A549 (cell line): ENCODE measurements around the gene INPP4B.

Experiments used
- CTCF ChIP-seq: fragments of >200 bp; sonication (Bioruptor Twin); formaldehyde crosslinking; IDR thresholded peaks from 3 replicates; pipeline ENCODE4 v1.5.1; 2016
- POLR2A ChIP-seq: IDR thresholded peaks from 2 replicates; pipeline ENCODE4 v1.6.1; 2012; ENCODE audit warnings: mild to moderate bottlenecking, low read length
- RAD21 ChIP-seq, 2 experiments: fragments of >200 bp in 1 of 2; sonication (Bioruptor Twin) in 1 of 2; formaldehyde crosslinking in 1 of 2; IDR thresholded peaks in 1 of 2; conservative IDR thresholded peaks in 1 of 2; 2 replicates in 1 of 2; 3 replicates in 1 of 2; pipeline ENCODE4 v1.6.1; 2012 to 2018; ENCODE audit warnings: inconsistent platforms in 1 of 2

- TF ChIP-seq POLR2A (no peak), CTCF (no peak), RAD21 (conservative IDR thresholded peaks at IDR 0.05 in 1 of 2, IDR thresholded peaks at IDR 0.05 in 1 of 2) (no peak; a peak in 1 of 5 replicates)
These were observed 580.2 kb downstream of the INPP4B start for GRCh38 chr4:142265946-142266345.
